GM19467 (cell line): ENCODE data around the gene CHD1.
"Not testable (repeated sequence)": the region's sequence is repeated elsewhere in the genome, so short reads cannot be mapped to it uniquely, and the experiment has no call there.

Experiments used
- ATAC-seq: cut with Tn5 transposase; IDR thresholded peaks from one replicate; pipeline ENCODE4 v1.9.1; 2021; ENCODE audit warnings: mild to moderate bottlenecking, moderate library complexity; ENCODE audit not compliant: unreplicated experiment

The CHD1 gene

DNA sequence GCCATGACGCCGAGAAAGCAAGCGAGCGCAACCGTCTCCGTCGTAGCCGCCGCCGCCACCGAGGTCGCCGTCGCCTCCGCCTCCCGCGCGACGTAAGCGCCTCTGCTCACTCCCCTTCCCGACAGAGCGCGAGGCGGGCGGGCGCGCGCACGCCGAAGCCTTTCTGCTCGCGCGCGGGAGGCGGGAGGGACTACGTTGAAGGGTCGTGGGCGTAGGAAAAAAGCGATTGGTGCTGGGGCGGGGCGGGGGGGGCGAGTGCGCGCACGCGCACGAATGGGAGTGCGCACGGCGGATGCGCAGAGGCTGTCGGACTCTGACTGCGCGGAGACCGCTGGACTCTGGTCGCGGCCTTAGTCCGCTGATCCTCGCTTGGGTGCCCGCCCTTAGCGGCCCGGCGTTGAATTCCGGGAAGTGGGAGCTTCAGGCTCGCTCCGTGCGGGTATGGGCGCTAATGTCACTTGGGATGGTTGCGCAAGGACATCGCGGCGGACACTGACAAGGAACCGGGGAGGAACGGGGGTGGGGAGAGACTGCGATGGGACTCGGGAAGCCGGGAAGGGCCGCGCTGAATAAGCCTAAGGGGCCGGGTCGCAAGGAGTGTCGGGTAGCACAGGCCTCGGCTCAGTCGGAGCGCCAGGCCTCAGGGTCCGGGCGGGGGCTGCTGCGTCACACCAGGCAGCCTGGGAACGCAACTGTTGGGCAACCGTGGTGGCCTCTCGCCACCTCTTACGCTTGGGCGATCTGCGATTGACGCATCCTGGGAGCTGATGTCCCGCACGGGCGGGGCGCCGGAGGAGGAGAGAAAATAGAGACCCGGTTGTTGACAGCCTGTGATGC is at the start of gene CHD1:
Gene CHD1 (minus strand): TSS at position 135 of the 837 bp plus-strand sequence. CDS start 2,621 bp downstream, outside the sequence.
- peak; percentile 71 for ATAC-seq

DNA sequence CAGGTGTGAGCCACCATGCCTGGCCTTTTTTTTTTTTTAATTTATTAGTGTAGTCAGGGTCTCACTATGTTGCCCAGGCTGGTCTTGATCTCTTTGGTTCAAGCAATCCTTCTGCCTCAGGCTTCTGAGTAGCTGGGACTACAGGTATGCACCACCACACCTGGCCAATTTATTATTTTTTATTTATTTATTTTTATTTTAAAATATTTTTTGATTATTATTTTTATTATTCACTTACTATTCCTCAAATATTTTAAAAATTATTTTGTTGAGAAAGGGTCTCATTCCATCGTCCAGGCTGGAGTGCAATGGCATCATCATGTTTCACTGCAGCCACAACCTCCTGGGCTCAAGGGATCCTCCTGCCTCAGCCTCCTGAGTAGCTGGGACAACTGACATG is 49.7 kb upstream of the CHD1 start:
- ATAC-seq: no peak

DNA sequence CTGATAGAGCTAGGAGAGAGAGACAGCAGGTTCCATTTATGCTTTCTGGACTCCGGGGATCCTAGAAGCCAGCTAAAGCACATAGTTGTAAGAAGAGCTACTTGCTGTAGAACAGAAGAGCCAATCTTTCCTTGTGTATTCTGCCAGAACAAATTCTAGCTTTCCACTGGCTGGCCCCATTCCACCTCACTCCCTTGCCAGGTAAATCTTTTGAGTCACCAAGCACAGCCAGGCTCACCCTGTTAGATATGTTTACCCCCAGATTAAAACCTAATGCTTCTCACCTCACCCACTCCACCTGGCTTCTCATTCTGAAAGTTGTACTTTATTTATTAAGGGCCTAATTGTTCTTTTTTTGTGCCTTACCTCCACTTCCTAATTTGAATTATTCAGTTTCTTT is 48.9 kb upstream of the CHD1 start:
- no peak for ATAC-seq

DNA sequence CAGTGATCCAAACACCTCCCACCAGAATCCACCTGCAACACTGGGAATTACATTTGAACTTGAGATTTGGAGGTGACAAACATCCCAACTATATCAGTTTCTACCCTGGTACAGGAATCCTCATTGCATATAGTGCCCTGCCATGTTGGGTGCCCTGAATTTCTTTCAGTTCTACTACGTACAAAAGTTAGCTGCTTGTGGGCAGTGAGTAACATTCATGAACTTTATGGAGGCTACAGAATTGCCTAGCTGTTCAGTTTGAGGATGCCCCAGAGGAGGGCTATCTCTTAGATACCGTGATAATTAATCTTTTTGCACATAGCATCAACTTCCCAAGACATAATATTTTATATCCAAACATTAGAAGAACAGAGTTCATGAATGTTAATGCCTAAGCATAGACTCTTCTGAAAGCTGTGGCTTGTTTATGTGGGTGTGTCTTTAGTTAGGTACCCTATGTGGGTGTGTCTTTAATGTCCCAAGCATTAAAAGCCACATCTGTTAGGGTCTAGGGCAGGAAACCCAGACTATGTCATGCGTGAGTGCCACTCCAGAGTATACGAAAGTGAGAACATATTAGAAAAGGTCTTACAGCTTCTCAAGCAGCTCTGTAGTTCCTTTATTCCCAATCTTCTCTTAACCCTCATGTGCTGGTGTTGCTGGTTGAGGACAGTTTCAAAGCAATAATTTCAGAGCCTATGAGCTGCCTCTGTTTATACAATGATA is 47.0 kb upstream of the CHD1 start:
- peak; percentile 97 for ATAC-seq

DNA sequence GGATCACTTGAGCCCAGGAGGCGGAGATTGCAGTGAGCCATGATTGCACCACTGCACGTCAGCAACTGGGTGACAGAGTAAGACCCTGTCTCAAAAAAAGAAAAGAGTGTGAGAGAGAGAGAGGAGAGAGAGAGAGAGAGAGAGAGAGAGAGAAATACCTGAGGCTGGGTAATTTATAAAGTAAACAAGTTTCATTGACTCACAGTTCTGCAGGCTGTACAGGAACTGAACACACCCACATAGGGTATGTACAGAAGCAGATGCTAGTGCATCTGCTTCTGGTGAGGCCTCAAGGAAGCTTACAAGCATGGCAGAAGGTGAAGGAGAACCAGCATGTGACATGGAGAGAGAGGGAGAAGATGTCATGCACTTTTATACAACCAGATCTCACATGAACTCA is 46.4 kb upstream of the CHD1 start:
- no peak for ATAC-seq

DNA sequence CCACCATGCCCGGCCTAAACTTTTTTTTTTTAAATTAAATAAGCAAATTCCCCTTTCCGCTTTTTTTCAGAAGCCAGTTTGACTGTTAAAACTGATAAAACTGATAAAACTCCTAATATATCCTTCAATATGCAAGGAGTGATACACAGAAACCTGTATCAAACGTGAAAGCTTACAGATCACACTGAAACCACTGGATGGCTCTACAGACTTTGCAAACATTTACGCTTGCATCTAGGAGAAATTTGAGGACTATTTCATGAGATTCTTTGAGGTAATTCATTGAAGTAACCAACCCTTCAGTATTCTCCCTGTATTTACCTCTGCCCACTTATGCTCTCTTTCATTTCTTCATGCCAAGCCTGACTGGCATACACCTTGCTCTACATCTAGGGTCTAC is 40.6 kb upstream of the CHD1 start:
- ATAC-seq: no peak

DNA sequence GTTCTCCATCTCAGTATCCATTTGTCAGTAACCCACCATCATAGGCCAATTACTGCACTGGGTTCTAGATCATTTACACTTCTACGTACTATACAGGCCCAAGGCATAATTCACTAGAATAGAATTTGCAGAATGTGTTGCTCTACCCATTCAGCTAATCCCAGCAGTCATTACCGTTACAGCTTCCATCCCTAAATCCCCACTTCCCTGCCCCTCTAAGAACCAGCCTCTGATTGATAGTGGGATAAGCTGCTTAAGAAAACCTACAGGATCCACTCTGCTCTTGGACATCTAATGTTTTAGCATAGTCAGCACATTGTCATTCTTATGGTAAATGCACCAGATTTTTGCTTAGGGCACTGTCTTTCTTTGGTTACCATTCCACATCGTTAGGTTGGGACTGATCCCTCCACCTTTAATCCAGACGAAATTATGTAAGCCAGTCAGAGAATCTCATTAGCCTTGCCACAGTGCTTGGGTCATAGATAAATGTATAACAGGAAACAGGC is 39.3 kb upstream of the CHD1 start:
- no peak for ATAC-seq

DNA sequence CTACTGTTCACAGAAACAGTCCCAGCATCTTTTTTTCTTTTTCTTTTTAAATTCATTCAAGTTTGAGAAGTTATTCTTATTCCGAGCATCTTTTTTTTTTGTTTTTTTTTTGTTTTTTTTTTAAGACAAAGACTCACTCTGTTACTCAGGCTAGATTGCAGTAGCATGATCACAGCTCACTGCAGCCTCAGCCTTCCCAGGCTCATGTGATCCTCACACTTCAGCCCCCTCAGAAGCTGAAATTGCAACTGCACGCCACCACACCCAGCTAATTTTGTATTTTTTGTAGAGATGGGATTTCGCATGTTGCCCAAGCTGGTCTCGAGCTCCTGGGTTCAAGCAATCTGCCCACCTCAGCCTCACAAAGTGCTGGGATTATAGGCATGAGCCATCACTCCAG is 36.4 kb upstream of the CHD1 start:
- ATAC-seq: no peak

DNA sequence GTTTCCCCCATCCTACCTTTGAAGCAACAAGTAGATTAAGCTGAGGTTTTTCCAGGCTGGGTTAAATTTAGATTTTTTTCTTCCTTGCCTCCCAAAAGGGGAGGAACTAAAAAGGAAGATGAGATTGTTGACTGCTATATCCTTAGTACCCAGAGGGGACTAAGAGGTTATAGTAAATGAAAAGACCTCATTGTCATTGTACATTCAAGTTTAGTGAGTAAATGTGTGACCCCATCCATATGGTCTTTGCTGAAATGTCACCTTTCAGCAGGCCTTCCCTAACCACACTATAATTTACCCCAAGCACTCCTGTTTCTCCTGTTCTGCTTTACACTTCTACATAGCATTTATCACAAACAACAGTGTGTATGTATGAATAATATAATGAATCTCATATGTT is 35.8 kb upstream of the CHD1 start:
- ATAC-seq: no peak

DNA sequence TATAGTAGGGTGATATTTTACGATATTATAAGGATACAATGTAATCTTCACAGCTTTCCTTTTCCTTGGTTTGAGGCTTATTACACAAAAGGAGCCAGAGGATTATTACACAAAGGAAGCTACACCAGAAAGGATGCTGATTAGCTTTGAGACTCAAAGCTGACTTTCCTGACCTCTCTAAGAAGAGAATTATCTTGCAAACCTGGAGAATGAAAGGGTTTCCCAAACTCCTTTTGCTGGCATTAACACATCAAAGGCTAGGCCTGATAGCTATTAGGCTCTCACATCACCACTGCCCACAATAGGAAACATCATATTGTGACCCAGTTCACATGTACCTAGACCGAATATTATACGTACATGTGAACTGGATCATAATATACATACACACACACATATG is 34.2 kb upstream of the CHD1 start:
- ATAC-seq: no peak

DNA sequence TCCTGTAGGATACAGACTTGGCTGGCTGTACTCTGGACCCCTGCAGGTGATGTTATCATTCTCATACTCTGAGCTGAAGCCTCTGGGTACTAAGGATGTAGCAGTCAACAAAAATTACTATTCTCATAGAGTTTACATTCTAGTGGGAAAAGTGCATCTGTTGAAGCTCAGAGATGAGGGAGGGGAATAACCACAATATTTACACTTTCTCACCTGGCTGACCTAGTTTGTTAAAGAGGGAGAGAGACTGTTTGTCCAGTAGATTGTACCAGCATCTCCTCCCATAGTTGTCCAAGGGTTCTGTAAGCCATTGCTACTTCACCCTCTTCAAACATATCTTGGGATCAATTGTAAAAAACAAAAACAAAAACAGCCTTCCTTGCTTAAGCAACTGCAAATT is 33.8 kb upstream of the CHD1 start:
- ATAC-seq: no peak

DNA sequence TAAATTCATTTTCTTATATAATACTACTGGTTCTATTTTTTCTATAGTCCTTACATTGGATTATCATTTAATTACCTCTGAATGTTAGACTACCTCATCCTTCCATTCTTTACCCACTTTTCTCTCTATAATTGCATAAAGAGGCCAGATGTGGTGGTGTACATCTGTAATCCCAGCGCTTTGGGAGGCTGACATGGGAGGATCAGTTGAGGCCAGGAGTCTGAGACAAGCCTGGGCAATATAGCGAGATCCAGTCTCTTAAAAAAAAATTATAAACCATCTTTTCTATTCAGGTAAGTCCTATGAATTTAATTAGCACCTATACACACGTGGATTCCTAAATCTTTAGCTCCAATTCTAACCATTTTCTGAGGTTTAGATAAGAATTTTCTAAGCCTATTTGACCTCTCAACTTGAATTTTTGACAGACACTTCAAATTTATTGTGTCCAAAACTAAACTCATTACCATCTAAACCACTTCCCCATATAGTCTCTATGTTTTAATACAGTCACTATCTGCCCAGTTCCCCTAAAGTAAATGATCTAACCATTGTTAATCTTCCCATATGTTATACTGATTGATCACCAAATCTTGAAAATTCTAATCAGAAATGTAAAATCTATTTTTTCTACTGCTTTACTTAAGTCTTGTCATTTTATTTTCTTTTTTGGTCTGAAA is 33.0 kb upstream of the CHD1 start:
- no peak for ATAC-seq

DNA sequence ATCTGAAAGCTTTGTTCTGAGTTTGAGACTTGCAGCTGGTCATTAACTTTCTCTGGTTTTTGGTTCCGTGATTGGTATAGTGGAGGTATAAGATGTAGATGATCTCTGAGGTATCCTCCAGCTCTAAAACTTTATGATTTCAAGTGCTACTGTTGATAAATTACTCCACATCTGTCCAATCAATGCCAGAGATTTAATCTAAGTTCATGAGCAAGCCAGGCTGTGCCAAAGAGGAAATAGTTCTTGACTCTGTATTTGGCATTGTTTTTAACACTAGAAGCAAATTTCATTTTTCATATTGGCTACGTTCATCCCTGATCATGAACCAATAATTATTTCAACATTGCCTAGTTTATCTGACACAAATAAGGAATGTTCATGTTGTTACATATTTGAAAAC is 28.5 kb upstream of the CHD1 start:
- no peak for ATAC-seq

DNA sequence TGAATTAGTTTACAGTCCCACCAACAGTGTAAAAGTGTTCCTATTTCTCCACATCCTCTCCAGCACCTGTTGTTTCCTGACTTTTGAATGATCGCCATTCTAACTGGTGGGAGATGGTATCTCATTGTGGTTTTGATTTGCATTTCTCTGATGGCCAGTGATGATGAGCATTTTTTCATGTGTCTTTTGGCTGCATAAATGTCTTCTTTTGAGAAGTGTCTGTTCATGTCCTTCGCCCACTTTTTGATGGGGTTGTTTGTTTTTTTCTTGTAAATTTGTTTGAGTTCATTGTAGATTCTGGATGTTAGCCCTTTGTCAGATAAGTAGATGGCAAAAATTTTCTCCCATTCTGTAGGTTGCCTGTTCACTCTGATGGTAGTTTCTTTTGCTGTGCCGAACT is 27.1 kb upstream of the CHD1 start:
- not testable (repeated sequence) for ATAC-seq

DNA sequence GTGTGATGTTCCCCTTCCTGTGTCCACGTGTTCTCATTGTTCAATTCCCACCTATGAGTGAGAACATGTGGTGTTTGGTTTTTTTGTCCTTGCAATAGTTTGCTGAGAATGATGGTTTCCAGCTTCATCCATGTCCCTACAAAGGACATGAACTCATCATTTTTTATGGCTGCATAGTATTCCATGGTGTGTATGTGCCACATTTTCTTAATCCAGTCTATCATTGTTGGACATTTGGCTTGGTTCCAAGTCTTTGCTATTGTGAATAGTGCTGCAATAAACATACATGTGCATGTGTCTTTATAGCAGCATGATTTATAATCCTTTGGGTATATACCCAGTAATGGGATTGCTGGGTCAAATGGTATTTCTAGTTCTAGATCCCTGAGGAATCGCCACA is 26.7 kb upstream of the CHD1 start:
- not testable (repeated sequence) for ATAC-seq

DNA sequence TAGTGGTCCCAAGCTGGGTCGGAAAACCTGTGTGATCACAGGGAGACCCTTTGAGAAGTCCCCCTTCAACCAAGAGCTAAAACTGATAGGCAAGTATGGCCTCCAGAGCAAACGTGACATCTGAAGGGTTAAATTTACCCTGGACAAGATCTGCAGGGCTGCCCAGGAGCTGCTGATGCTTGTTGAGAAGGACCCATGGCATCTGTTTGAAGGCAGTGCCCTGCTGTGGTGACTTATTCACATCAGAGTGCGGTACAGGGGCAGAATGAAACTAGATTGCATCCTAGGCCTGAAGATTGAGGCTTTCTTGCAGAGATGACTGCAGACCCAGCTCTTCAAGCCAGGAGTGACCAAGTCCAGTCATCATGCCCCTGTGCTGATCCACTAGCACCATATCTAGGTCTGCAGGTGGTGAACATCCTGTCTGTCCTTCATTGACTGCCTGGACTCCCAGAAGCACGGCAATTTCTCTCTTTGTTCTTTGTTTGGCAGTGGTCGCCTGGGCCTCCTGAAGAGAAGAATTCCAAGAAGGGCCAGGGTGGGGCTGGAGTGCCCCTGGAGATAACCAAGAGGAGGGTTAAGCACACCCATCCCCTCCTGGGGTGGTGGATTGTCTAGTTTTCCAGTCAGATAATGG is 25.7 kb upstream of the CHD1 start:
- ATAC-seq: no peak

DNA sequence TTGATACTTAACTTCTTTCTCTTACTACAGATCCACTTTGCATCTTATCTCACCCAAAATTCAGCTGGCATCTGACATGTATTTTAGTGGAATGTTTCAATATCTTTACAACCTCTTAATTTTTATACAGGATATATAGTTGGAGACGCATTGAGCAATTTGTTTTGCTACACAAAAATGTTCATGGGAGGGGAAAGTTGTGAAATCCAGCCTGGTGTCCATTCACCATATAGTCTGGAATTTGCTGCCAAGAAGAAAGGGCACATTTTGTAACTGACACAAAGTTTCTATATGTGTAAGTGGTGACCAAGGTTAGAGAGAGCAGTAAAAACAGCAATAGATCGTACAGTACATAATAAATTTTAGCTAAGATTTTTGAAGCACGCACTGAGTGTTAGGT is 14.0 kb upstream of the CHD1 start:
- no peak for ATAC-seq

DNA sequence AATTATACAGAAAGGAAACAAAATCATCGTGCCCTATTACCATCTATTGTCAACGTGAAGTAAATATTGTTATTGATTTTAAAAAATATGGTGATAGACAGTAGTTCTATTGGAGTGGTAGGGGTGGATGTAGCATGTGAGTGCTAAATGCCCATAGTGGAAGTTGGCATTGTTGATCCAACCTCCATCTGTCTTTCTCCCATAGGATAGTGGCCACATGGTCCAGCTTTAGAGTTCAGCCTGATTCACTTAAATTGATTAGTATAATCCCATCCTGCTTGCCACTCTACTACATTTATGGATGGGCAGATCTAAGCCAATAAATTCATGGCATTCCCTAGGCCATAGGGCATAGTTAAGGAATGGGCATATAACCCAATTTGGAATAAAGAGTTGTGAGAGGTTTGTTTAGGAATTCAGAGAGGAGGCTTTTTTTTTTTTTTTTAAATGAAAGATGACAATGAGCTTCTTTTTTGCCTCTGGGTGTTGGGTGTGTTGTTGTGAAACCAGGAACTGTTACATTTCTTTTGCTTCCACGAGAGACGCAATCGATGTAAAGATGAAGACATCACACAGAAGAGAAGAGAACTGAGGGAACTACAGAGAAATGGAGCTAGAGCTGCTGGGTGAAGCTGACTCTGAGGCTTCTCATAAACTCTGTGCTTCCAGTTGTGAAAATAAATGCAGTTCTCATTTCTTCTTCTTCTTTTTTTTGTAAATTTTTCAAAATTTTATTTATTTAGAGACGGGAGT is 12.5 kb upstream of the CHD1 start:
- ATAC-seq: no peak

DNA sequence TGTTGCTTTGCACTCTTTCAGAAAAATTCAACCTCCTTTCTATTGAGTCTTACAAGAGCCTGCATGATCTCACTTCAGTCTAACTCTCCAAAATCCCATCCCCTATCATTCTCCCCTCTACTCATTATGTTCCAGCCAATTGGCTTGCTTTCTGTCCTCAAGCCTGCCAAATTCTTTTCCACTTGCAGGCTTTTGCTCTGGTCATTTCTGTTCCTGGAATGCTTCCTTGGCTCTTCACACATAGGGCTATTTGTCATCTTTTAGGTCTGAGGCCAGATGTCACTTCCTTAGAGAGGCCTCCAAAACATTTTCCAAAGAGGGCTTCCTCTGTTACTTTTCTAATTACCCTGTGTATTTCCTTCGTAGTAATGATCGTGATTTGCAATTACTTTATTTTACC is 11.8 kb upstream of the CHD1 start:
- ATAC-seq: no peak

DNA sequence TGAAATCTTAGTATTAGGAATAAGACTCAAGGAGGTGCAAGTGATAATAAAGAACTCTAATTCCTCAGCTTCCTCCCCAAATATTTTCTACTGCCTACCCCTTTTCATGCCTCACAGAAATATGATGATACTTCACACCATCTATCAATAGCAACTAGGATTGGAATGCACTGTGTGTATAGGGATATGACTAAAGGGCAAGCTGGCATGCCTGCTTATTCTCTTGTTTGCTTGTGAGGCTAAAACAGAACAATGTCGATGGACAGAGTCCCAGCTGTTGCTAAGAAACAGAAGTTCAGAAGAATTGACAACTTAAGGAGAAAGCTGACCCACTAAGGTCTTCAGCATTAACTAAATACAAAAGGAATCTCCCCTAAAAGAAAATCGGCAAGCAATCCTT is 9.7 kb upstream of the CHD1 start:
- no peak for ATAC-seq
